ENCODE results near the gene PLEKHF1. TPM values are rescaled to one million over a fixed set of nuclear protein-coding genes. Genes with fewer than 3 reads are reported as not detected.

The PLEKHF1 gene
- total RNA-seq, 1 experiment from 2014 or later: 5.5 TPM

- Histone ChIP-seq H3K27ac (ENCODE audit: low read depth, low read length) (no peak overlapping the region), H3K9me2 (ENCODE audit: insufficient read depth) (no peaks in the 10 kb centered on the region), H3K4me2 (ENCODE audit: low read length) (no peak overlapping the region), H3K27me3 (ENCODE audit: insufficient read depth, low read length) (no peaks in the 10 kb centered on the region), H3K4me1 (ENCODE audit: control insufficient read depth in 1 of 2, insufficient read depth in 2 of 2, low read length in 2 of 2) (no peaks in the 10 kb centered on the region), H3K9ac (ENCODE audit: low read length) (no peak overlapping the region), H3K79me2 (ENCODE audit: insufficient read depth, low read length) (no peaks in the 10 kb centered on the region), H3K9me3 (ENCODE audit: control insufficient read depth in 1 of 2, insufficient read depth in 1 of 2, low read depth in 1 of 2, low read length in 2 of 2) (no peaks in the 10 kb centered on the region), H3K36me3 (ENCODE audit: control insufficient read depth in 1 of 2, insufficient read depth in 2 of 2, low read length in 2 of 2) (no peaks in the 10 kb centered on the region), H2AFZ (ENCODE audit: low read depth, low read length, poor library complexity, severe bottlenecking) (no peak overlapping the region), H3K4me3 (replicated peaks in 1 of 2; ENCODE audit: low read depth in 1 of 2, low read length in 2 of 2) (no peak overlapping the region), H4K20me1 (ENCODE audit: insufficient read depth) (no peaks in the 10 kb centered on the region)
- ChIA-PET POLR2A (no interaction called here), CTCF (no interaction called here), RAD21 (ENCODE audit: low non-redundant PET in 1 of 2, low total read pairs in 2 of 2, uncharacterized antibody in 2 of 2, unreplicated experiment in 2 of 2) (no interaction called here)
- BruUV-seq (replicated peaks): no TSS peak
- TF ChIP-seq YY1 (IDR thresholded peaks at IDR 0.05; ENCODE audit: extremely low read depth, insufficient replicate concordance, low read depth, low read length): no peak
- no peak for TF ChIP-seq MAX (IDR thresholded peaks at IDR 0.05)
- TF ChIP-seq EZH2 (IDR thresholded peaks at IDR 0.05): no peak
- no peak for TF ChIP-seq TCF7L2 (IDR thresholded peaks at IDR 0.05; ENCODE audit: borderline replicate concordance, extremely low read depth, insufficient read depth, insufficient read length)
- TF ChIP-seq JUND (IDR thresholded peaks at IDR 0.05): no peak
- TF ChIP-seq ZNF274 (IDR thresholded peaks at IDR 0.05; ENCODE audit: low read depth, low read length): no peak
- TF ChIP-seq EZH2phosphoT487 (IDR thresholded peaks at IDR 0.05; ENCODE audit: borderline replicate concordance): no peak
- TF ChIP-seq FOSL1 (IDR thresholded peaks at IDR 0.05; ENCODE audit: low read depth): no peak
- TF ChIP-seq ZFX (IDR thresholded peaks at IDR 0.05): no peak
- no peak for TF ChIP-seq SIN3A (IDR thresholded peaks at IDR 0.05; ENCODE audit: low read depth)
- TF ChIP-seq REST (IDR thresholded peaks at IDR 0.05; ENCODE audit: low read depth): no peak
- TF ChIP-seq CEBPB (IDR thresholded peaks at IDR 0.05; ENCODE audit: low read depth): no peak
- no peak for TF ChIP-seq ELF1 (IDR thresholded peaks at IDR 0.05; ENCODE audit: borderline replicate concordance, low read depth)
- TF ChIP-seq CTCF (IDR thresholded peaks at IDR 0.05 in 2 of 3, conservative IDR thresholded peaks at IDR 0.05 in 1 of 3; ENCODE audit: borderline replicate concordance in 1 of 3, insufficient read depth in 1 of 3, low read depth in 2 of 3, low read length in 2 of 3): no peak
- TF ChIP-seq ATF3 (IDR thresholded peaks at IDR 0.05): no peak
- no peak for TF ChIP-seq POLR2A (IDR thresholded peaks at IDR 0.05; ENCODE audit: borderline replicate concordance, extremely low read depth, insufficient read depth, insufficient read length)
- TF ChIP-seq SP1 (IDR thresholded peaks at IDR 0.05; ENCODE audit: low read depth): no peak
- TF ChIP-seq ZBTB33 (IDR thresholded peaks at IDR 0.05; ENCODE audit: extremely low read depth, insufficient replicate concordance, low read length): no peak
- no peak for TF ChIP-seq SRF (IDR thresholded peaks at IDR 0.05; ENCODE audit: low read depth)
- TF ChIP-seq RAD21 (IDR thresholded peaks at IDR 0.05; ENCODE audit: low read depth): no peak
- ATAC-seq: no peak
- no peak for DNase-seq (ENCODE audit: low read depth, low spot score)
- intact Hi-C loops (cut with micrococcal nuclease): no loop called here
Measured at GRCh38 chr19:29702963-29703320, 37.7 kb downstream of the PLEKHF1 start.
